A673 (cell line): ENCODE data around the gene ZBTB20. TPM values are rescaled to one million over a fixed set of nuclear protein-coding genes. Genes with fewer than 3 reads are reported as not detected.

Source experiments
- BruUV-seq: library from RNA; stranded (reverse); fragments of 400-500 nt; replicated peaks from 2 replicates; lab custom pipeline; 2021; lab: Mats Ljungman, UMichigan
- CTCF ChIA-PET: fragments of 300-600 bp; sonication (Branson Sonifier 250); formaldehyde crosslinking; loops from one replicate; lab custom pipeline; 2022; ENCODE audit warnings: antibody characterized with exemption; lab: Charles Lee
- POLR2A ChIA-PET: fragments of 300-600 bp; sonication (Branson Sonifier 250); formaldehyde crosslinking; loops from one replicate; lab custom pipeline; 2022; ENCODE audit warnings: antibody characterized with exemption; ENCODE audit not compliant: low non-redundant PET; lab: Charles Lee
- DNase-seq: peaks from one replicate; pipeline ENCODE4 v3.0.0-alpha.2; 2015; ENCODE audit warnings: low spot score
- H3K27ac ChIP-seq: fragments of 200-600 bp; sonication (generic); 2 replicates; pipeline ENCODE4 v1.5.1; 2016; ENCODE audit warnings: mixed run types, low read depth, mild to moderate bottlenecking, mixed read lengths, antibody characterized with exemption, low read length; ENCODE audit not compliant: poor library complexity, severe bottlenecking
- H3K27me3 ChIP-seq: fragments of 200-600 bp; sonication (generic); replicated peaks from 2 replicates; pipeline ENCODE4 v1.6.1; 2017; ENCODE audit warnings: mixed run types, low read depth, mild to moderate bottlenecking, mixed read lengths, antibody characterized with exemption, low read length; ENCODE audit not compliant: insufficient read depth, poor library complexity
- H3K36me3 ChIP-seq: fragments of 200-600 bp; sonication (generic); 2 replicates; pipeline ENCODE4 v1.6.1; 2016; ENCODE audit warnings: mixed run types, mild to moderate bottlenecking, mixed read lengths, antibody characterized with exemption, low read length; ENCODE audit not compliant: insufficient read depth, poor library complexity, severe bottlenecking
- H3K4me1 ChIP-seq: fragments of 200-600 bp; sonication (generic); 2 replicates; pipeline ENCODE4 v1.6.1; 2017; ENCODE audit warnings: mixed run types, mild to moderate bottlenecking, mixed read lengths, antibody characterized with exemption, low read length; ENCODE audit not compliant: insufficient read depth, poor library complexity, severe bottlenecking
- H3K4me3 ChIP-seq: fragments of 200-600 bp; sonication (generic); 2 replicates; pipeline ENCODE4 v1.5.1; 2016; ENCODE audit warnings: low read depth, mixed run types, mild to moderate bottlenecking, mixed read lengths, low read length; ENCODE audit not compliant: poor library complexity, severe bottlenecking
- H3K9me3 ChIP-seq: fragments of 200-600 bp; sonication (generic); 2 replicates; pipeline ENCODE4 v1.6.1; 2016; ENCODE audit warnings: mixed run types, low read depth, mild to moderate bottlenecking, mixed read lengths, antibody characterized with exemption, low read length; ENCODE audit not compliant: poor library complexity, severe bottlenecking
- EZH2 ChIP-seq: fragments of 200-600 bp; sonication (generic); IDR thresholded peaks from 2 replicates; pipeline ENCODE4 v1.6.1; 2017; ENCODE audit warnings: borderline replicate concordance, low read depth, mild to moderate bottlenecking, mixed read lengths, antibody characterized with exemption, low read length; ENCODE audit not compliant: poor library complexity, severe bottlenecking
- intact Hi-C: fragments of 100-400 bp; cut with micrococcal nuclease; formaldehyde crosslinking; loops from one replicate; pipeline ENCODE4 v1.10.0; 2022; ENCODE audit not compliant: unreplicated experiment
- total RNA-seq: library from RNA; stranded (reverse); gene quantifications from 2 replicates; pipeline ENCODE4 v1.2.3, GENCODE V29; 2021
- TF ChIP-seq, protein P1 (sequence below): fragments of 300-800, 200-600 bp; sonication (generic); conservative IDR thresholded peaks from 2 replicates; pipeline ENCODE4 v1.5.1; 2017; ENCODE audit warnings: low read depth, mild to moderate bottlenecking, antibody characterized with exemption, low read length, moderate library complexity, mixed read lengths

ZBTB20 gene
- total RNA-seq, 1 experiment from 2014 or later = 13.5 TPM

DNA sequence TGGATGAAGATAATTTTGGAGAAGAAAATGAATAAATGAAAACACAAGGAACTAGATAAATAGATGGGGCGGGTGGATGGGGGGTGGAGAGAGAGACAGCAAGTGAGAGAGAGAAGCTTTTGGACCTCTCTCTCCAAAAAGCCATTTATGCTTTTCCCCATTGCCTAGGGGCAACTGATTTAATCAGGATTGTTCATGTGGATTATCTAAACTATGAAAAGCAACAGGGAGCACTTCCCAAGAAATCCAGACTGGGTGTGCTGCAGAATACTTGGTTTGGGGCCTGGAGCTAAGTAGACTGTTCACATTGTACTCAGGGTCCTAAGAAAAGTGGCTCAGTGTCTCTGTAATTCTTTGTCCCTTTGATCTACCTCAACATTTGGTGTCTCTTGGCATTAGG is 486.3 kb downstream of the ZBTB20 start:
- intact Hi-C loops = no loop called here
- POLR2A ChIA-PET = no interaction called here
- TF ChIP-seq, protein P1, sequence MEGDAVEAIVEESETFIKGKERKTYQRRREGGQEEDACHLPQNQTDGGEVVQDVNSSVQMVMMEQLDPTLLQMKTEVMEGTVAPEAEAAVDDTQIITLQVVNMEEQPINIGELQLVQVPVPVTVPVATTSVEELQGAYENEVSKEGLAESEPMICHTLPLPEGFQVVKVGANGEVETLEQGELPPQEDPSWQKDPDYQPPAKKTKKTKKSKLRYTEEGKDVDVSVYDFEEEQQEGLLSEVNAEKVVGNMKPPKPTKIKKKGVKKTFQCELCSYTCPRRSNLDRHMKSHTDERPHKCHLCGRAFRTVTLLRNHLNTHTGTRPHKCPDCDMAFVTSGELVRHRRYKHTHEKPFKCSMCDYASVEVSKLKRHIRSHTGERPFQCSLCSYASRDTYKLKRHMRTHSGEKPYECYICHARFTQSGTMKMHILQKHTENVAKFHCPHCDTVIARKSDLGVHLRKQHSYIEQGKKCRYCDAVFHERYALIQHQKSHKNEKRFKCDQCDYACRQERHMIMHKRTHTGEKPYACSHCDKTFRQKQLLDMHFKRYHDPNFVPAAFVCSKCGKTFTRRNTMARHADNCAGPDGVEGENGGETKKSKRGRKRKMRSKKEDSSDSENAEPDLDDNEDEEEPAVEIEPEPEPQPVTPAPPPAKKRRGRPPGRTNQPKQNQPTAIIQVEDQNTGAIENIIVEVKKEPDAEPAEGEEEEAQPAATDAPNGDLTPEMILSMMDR = no peak
- TF ChIP-seq EZH2 = no peak
- Histone ChIP-seq H3K9me3 (no peaks in the 10 kb centered on the region), H3K27me3 (no peaks in the 10 kb centered on the region), H3K4me3 (no peak overlapping the region), H3K27ac (no peak overlapping the region), H3K36me3 (no peaks in the 10 kb centered on the region), H3K4me1 (no peaks in the 10 kb centered on the region)
- no peak for DNase-seq
- BruUV-seq = no TSS peak
- CTCF ChIA-PET = no interaction called here

DNA sequence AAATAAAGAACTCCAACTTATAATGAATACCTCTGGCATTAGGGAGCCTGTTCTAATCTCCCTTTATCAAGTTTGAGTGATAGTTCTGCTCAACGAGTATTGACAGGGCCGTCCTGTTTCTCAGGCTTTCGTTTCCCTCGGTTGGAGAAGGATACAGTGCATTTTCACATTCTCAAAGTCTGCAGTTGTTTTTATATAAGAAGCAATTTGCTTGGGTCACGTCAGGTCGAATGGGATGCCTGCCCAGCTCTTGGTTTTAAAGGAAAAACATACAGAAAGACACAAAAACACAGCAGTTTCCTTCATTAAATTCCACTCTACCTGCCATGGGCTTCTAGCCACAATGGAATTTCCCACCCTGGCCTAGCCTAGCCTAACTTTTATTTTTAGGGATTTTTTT is 487.0 kb downstream of the ZBTB20 start:
- Histone ChIP-seq H3K4me3 (no peak overlapping the region), H3K9me3 (no peaks in the 10 kb centered on the region), H3K36me3 (no peaks in the 10 kb centered on the region), H3K27me3 (no peaks in the 10 kb centered on the region), H3K27ac (no peak overlapping the region), H3K4me1 (no peaks in the 10 kb centered on the region)
- CTCF ChIA-PET = no interaction called here
- BruUV-seq = no TSS peak
- POLR2A ChIA-PET = no interaction called here
- TF ChIP-seq EZH2 = no peak
- TF ChIP-seq, protein P1 = no peak
- no peak for DNase-seq
- intact Hi-C loops = no loop called here

DNA sequence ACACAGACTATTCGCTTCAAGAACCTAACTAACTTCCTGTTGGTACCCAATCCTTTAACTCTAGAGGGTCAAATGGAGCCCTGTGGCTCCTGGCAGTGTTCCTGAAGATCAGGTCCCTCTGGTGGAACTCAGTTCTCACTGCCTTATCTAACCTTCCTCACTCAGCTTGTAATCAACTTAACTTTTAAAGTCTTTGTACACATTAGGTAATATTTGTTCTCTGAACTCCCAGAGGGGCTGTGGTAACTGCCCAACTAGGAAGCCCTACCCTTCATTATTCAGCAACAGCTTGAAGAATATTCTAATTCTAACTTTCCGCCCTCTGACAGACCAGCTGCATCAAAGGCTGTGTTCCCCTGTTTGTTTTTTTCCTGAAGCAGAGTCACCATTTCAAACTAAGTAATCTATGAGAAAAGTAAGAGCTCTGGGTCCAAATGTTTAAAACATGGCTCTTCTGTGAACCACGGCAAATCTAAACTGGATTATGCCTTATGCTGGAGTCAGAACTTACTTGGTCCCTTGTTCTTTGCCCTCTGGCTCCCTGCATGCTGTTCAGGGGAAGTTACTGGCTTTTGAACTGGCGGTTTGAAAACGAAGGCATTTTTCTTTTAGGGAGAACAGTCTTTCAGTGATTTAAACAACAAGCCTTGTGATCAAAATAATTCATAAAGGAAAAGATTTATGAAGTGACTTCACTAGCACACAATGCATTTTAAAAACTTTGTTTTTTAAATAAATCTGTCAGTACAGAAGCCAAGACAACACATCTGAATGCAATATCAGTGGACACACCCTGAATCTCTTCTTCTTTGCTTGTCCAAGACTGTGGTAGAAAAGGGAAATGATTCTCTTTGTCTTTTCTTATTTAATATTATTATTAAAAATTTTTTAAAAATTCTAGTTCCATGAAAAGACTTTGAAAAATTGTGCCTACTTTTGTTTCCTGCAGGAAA is 487.7 kb downstream of the ZBTB20 start:
- CTCF ChIA-PET = no interaction called here
- intact Hi-C loops = no loop called here
- no peak overlapping the region for H3K4me3 ChIP-seq

More for the DNA sequence above, 487.7 kb downstream of the ZBTB20 start:
- Histone ChIP-seq H3K27ac (no peak overlapping the region), H3K4me1 (no peaks in the 10 kb centered on the region), H3K9me3 (no peaks in the 10 kb centered on the region), H3K27me3 (no peaks in the 10 kb centered on the region), H3K36me3 (no peaks in the 10 kb centered on the region)
- no peak for DNase-seq
- POLR2A ChIA-PET = no interaction called here
- TF ChIP-seq EZH2 = no peak
- TF ChIP-seq, protein P1 = no peak
- BruUV-seq = no TSS peak
